ENCODE results near the gene ESD.

GRCh38 chr13:46783504-46783903 is 13.5 kb downstream of the ESD start:
- no peak for TF ChIP-seq CTCF (IDR thresholded peaks at IDR 0.05)
- no peak for TF ChIP-seq POLR2A (IDR thresholded peaks at IDR 0.05)

Measured in testis (tissue), 2 donors.